HFFc6 (cell line): ENCODE data around the gene C10orf95. TPM values are rescaled to one million over a fixed set of nuclear protein-coding genes. Genes with fewer than 3 reads are reported as not detected.

Source experiments
- DNase-seq: peaks from one replicate; pipeline ENCODE4 v3.0.0-alpha.2; 2018
- H3K27ac Mint-ChIP-seq: 2 replicates; pipeline ENCODE4 v1.8.0; 2020; ENCODE audit warnings: mild to moderate bottlenecking, mixed read lengths
- H3K27me3 Mint-ChIP-seq: 2 replicates; pipeline ENCODE4 v1.8.0; 2021; ENCODE audit warnings: mild to moderate bottlenecking, moderate library complexity, mixed read lengths; ENCODE audit not compliant: insufficient read depth
- H3K36me3 Mint-ChIP-seq: 2 replicates; pipeline ENCODE4 v1.8.0; 2021; ENCODE audit warnings: low read depth, mixed read lengths
- H3K4me1 Mint-ChIP-seq: 2 replicates; pipeline ENCODE4 v1.8.0; 2020; ENCODE audit warnings: low read depth, mixed read lengths
- H3K4me3 Mint-ChIP-seq: 2 replicates; pipeline ENCODE4 v1.8.0; 2020; ENCODE audit warnings: mild to moderate bottlenecking, moderate library complexity, mixed read lengths
- H3K9me3 Mint-ChIP-seq: 2 replicates; pipeline ENCODE4 v1.8.0; 2020; ENCODE audit warnings: mild to moderate bottlenecking, mixed read lengths
- total RNA-seq, 6 experiments: library from RNA; stranded (reverse); fragmentation: NEBNext Ultra II Directional; extraction: Animal tissue kit (Norgen Biotek cat#: 25700); gene quantifications; 2 replicates in 1 of 6; 3 replicates in 5 of 6; pipeline ENCODE4 v1.2.3, GENCODE V29; 2021
- TF ChIP-seq, protein P1 (sequence below): fragments of 200-600 bp; sonication (generic); IDR thresholded peaks from 2 replicates; pipeline ENCODE4 v1.5.0; 2021; ENCODE audit warnings: antibody characterized with exemption, mild to moderate bottlenecking

Gene C10orf95
- total RNA-seq, 6 experiments from 2014 or later: 0.12 TPM; not detected in 5

DNA sequence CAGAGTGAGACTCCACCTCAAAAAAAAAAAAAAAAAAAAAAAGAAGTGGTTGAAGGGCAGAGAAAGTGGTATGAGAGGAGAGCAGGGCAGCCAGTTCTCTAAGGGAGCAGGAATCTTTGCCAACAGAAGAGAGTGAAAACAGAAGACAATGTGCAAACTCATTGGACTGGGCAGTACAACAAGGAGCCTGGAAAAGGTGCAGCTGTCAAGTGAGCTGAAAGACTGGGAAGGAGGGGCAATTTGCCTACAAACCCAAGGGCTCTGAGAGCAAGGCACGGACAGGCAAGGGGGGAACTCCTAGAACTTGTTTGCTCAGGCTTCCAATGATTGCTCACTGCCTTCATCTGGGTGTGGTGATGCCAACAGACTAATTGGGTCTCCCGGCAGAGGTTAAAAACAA, 41.6 kb upstream of the C10orf95 start:
- no peak for DNase-seq
- Mint-ChIP-seq H3K4me3 (no peak overlapping the region), H3K27ac (peak overlapping the region; percentile 7; the same call in 1 of the 2 replicates), H3K36me3 (peaks cover under 1% of the 10 kb centered on the region; the same call in 1 of the 2 replicates), H3K9me3 (no peaks in the 10 kb centered on the region), H3K27me3 (no peaks in the 10 kb centered on the region; the same call in 1 of the 2 replicates), H3K4me1 (peaks cover 14% of the 10 kb centered on the region)
- TF ChIP-seq, protein P1, sequence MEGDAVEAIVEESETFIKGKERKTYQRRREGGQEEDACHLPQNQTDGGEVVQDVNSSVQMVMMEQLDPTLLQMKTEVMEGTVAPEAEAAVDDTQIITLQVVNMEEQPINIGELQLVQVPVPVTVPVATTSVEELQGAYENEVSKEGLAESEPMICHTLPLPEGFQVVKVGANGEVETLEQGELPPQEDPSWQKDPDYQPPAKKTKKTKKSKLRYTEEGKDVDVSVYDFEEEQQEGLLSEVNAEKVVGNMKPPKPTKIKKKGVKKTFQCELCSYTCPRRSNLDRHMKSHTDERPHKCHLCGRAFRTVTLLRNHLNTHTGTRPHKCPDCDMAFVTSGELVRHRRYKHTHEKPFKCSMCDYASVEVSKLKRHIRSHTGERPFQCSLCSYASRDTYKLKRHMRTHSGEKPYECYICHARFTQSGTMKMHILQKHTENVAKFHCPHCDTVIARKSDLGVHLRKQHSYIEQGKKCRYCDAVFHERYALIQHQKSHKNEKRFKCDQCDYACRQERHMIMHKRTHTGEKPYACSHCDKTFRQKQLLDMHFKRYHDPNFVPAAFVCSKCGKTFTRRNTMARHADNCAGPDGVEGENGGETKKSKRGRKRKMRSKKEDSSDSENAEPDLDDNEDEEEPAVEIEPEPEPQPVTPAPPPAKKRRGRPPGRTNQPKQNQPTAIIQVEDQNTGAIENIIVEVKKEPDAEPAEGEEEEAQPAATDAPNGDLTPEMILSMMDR: no peak

DNA sequence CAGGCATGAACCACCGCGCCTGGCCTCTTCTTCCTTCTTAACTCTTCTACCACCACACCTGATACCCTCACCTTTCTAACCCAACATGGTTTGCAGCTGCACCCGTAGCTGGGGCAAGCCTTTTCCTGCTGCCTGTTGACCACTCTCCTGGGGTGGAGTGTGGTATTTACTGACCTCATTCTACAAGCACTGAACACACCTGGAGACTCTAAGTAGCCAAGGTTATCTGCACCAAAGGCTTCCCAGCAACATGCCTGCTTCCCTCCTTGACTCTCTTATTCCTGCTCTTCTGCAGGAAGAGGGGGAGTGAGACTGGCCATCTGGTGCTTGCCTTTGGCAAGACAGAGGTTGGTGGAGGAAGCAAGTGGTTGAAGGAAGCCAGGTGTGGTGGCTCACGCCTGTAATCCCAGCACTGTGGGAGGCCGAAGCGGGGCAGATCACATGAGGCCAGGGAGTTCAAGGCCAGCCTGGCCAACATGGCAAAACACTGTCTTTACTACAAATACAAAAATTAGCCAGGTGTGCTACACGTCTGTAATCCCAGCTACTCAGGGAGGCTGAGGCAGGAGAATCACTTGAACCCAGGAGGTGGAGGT, 41.1 kb upstream of the C10orf95 start:
- Mint-ChIP-seq H3K36me3 (peaks cover 3% of the 10 kb centered on the region; the same call in 1 of the 2 replicates), H3K4me3 (no peak overlapping the region), H3K9me3 (no peaks in the 10 kb centered on the region), H3K27me3 (no peaks in the 10 kb centered on the region; the same call in 1 of the 2 replicates), H3K27ac (no peak overlapping the region), H3K4me1 (peaks cover 14% of the 10 kb centered on the region)
- DNase-seq: no peak
- TF ChIP-seq, protein P1: no peak

DNA sequence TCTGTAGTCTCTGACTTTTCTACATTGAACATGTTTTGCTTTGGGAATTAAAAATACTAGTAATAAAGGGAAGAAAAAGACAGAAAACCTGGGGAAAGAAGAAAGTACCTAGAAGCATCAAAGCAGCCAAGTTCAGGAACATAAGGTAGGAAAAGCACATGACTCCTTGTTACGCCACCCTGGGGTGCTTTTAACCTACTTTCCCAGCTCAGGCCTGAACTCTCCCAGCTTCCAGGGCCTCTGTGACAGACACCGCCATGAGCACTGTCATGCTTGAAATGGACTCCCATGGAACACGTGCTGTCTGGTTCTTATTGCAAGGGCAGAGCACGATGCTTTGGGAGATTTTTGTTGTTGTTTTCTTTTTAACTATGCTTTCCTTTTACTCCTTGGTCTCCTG, 39.8 kb upstream of the C10orf95 start:
- TF ChIP-seq, protein P1: no peak
- no peak overlapping the region for H3K4me3 Mint-ChIP-seq
- H3K27me3 Mint-ChIP-seq: no peaks in the 10 kb centered on the region; the same call in 1 of the 2 replicates
- H3K36me3 Mint-ChIP-seq: peaks cover 3% of the 10 kb centered on the region; the same call in 1 of the 2 replicates
- H3K9me3 Mint-ChIP-seq: no peaks in the 10 kb centered on the region
- H3K27ac Mint-ChIP-seq: no peak overlapping the region
- DNase-seq: no peak
- peaks cover 14% of the 10 kb centered on the region for H3K4me1 Mint-ChIP-seq

DNA sequence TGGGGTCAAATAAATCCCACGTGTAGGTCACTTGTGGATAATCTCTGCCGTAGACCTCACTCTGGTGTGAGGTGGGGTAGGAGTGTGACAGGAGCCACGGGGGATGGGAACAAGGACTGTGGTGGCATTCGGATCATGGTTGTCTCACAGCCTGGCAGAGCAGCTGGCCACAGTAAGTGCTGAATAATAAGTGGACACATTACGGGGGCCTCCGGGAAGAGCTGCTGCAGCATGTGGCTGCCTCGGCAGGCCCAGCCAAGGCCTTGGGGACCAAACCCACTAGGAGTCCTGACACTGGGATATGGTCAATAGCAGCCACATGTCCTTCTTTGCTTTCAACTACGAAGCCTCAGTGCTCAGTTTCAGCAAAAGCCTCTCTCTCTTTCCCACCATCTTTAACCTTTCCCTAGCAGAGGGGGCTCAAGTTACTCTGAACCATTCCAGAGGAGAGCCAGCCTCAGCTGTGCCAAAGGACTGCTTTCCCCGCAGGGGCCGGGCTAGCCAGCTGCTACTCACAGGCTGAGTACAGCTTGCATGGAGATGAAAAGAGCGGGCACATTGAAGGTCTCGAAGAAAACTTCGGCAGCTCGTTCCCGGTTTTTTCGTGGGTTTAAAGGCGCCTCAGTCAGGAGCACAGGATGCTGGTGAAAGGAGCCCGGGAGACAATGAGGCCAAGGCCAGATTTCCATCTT, 33.9 kb upstream of the C10orf95 start:
- no peak overlapping the region for H3K27ac Mint-ChIP-seq
- TF ChIP-seq, protein P1: no peak
- H3K4me3 Mint-ChIP-seq: no peak overlapping the region
- H3K4me1 Mint-ChIP-seq: no peaks in the 10 kb centered on the region
- H3K9me3 Mint-ChIP-seq: no peaks in the 10 kb centered on the region
- DNase-seq: no peak
- H3K36me3 Mint-ChIP-seq: peaks cover 14% of the 10 kb centered on the region; the same call in 1 of the 2 replicates
- H3K27me3 Mint-ChIP-seq: no peaks in the 10 kb centered on the region; the same call in none of the 2 replicates

DNA sequence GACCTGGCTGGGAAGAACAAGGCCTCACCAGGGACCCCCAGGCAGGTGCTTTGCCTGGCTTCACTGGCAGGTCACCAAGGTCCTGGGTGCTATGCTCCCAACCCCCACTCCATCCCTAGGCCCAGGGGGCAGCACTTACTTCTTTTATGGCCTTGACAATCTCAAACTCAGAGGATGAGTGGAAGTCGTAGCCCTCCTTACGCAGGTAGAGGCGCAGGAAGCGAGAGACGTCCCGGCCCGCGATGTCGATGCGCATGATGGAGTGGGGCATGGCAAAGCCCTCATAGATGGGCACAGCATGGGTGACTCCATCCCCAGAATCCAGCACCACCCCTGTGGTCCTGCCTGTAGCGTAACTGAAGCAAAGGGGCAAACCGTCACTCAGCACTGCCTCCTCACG, 32.7 kb upstream of the C10orf95 start:
- no peak overlapping the region for H3K4me3 Mint-ChIP-seq
- DNase-seq: no peak
- TF ChIP-seq, protein P1: no peak
- H3K9me3 Mint-ChIP-seq: no peaks in the 10 kb centered on the region
- H3K36me3 Mint-ChIP-seq: peaks cover 16% of the 10 kb centered on the region; the same call in 1 of the 2 replicates
- H3K27ac Mint-ChIP-seq: no peak overlapping the region
- H3K4me1 Mint-ChIP-seq: no peaks in the 10 kb centered on the region
- H3K27me3 Mint-ChIP-seq: no peaks in the 10 kb centered on the region; the same call in none of the 2 replicates
